ENCODE measurements around the gene HRH1.
"Not testable (repeated sequence)": the region's sequence is repeated elsewhere in the genome, so short reads cannot be mapped to it uniquely, and the experiment has no call there.

The HRH1 gene

DNA sequence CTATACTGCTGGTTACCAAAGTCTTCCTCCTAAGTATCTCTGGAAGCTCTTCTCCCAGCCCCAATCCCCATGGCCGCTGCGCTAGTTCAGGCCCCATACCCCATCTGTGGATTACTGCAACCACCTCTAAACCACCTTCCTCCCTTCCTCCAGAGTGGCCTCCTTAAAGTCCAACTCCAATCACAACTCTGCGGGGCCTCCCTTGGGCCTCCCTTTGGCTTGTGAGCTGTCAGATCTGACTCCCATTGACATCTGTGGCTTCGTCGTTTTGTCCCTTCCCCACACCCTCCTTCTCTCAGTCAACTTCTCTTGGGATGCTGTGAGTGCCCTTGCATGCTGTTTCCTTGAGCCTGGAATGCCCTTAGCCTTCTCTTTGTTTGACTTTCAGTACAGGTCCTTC, 9.3 kb upstream of the HRH1 start:
- no peak for DNase-seq

DNA sequence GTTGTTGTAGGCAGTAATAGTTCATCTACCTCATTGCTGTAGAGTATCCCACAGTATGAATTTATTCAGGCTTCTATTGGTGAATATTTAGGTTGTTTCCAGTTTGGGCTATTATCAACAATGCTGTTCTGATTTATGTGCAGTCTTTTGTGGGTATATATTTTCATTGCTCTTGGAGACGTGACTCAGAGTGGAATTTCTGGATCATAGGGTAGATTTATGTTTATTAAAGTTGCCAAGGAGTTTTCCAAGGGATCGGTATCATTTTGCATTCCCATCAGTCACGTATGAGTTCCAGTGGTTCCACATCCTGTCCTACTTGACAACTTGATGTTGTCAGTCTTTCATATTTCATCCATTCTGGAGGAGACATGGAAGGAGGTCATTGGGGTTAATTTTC, 8.4 kb upstream of the HRH1 start:
- no peak for DNase-seq

GRCh38 chr3:11146773-11147660, 7.3 kb upstream of the HRH1 start:
- no peak for DNase-seq

DNA sequence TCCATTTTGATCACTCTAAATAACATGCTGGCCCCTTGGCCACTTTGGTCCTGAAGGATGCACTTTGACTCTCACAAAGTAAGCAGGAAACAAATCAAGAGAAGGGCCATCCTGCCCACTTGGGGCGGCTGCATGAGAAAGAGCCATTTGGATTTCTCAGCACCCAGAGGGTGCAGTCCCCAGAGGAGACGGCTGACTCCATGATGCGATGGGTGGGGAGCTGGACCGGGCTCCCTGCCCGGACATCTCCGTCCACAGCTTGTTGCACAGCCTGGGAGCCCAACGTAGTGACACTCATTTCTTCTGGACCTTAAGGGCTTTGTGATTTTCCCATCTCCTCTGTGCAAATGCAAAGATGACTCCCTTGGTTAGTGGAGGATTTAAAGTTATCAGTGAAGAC, 4.0 kb upstream of the HRH1 start:
- DNase-seq = no peak

DNA sequence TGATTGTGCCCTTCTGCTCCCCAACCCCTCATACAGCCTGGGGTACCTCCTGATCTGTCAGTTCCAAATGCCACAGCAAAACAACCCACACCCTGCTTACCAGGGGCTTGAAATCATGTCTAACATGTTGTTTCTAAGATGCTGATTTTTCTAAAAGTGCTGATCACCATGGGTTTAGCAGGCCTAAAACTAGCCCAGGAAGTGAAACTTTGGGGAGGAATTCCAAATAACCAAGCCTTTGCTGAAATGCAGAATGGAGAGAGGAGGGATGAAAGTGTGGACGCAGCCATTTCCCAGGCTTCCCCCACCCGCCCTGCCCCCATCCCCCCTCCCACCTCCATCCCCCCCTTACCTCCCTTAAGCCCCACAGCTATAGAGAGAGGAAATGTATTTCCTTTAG, 2.0 kb upstream of the HRH1 start:
- DNase-seq = no peak

GRCh38 chr3:11154953-11155325, 646 bp downstream of the HRH1 start:
- no peak for DNase-seq

DNA sequence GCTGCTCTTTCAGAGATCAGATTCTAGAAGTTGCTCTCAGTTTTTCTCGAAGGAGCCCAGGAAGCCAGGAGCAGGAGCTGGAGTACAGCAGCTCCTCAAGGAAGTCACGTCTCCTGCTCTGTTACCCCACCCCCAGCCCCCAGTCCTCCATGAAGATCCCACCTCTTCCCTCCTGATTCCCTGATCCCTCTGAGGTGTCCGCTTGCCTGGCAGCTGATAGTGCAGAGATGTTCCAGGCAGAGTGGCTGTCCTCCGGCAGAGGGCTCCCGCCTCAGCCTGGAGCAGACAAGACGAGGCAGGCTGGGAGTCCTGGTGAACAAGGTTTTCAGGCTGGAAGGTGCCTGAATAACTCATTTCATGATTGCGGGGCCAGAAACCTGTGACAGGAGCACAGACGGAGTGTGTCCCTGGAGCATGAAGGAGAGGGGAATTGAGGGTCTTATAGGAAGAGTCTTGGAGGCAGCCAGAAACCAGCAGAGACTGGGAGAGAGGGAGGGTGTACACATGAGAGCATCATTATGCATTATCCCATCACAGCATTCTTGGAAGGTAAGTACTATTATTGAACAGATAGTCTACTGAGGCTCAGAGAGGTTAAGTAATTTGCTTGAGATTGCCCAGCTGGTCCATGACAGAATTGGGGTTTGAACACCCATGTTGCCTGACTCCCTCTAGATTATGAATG, 1.2 kb downstream of the HRH1 start:
- peak; percentile 8 to 22 for DNase-seq

GRCh38 chr3:11156026-11156410, 1.7 kb downstream of the HRH1 start:
- DNase-seq = no peak

- no peak for DNase-seq
Observed at GRCh38 chr3:11157421-11157820, 3.1 kb downstream of the HRH1 start.

- peak; percentile 14 to 35 for DNase-seq
Observed at GRCh38 chr3:11159421-11159904, 5.2 kb downstream of the HRH1 start.

DNA sequence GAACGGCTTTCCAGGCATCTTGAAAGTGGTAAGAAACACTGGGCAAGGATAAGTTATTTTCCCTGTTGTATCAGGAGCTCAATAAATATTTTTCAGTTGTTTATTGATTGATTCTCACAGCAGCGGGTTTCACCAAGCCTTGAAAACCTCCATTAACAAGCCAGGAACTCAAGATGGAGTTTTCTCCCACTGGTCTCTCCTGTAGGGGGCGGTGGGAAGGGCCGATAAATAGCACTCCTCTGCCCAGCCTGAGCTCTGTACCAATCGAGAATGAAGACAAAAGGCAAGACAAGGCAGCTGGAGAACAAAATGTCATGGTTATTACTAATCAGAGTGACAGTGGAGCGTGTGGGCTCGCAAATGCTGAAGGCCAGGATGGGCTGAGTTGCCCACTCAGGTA, 7.4 kb downstream of the HRH1 start:
- DNase-seq = no peak

- DNase-seq = no peak
Observed at GRCh38 chr3:11162401-11163345, 8.4 kb downstream of the HRH1 start.

GRCh38 chr3:11164607-11165006, 10.3 kb downstream of the HRH1 start:
- DNase-seq = no peak

DNA sequence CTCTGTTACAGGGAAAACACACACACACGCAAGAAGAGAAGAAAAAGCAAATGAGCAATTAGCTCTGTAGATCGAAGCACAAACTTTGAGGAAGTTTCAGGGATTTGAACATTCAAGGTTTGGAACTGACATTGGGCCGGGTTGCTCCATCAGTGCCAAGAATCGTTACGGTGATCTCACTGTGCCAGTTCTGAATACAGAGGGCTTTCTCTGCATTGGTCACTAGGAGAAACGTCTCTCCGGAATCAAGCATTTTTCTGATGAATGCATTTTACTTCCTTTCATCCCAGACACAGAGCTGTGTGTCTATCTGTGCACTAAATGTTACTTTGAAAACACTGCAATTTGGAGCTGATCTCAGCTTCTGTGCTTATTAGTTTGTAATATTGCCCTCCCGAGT, 11.2 kb downstream of the HRH1 start:
- DNase-seq = no peak

DNA sequence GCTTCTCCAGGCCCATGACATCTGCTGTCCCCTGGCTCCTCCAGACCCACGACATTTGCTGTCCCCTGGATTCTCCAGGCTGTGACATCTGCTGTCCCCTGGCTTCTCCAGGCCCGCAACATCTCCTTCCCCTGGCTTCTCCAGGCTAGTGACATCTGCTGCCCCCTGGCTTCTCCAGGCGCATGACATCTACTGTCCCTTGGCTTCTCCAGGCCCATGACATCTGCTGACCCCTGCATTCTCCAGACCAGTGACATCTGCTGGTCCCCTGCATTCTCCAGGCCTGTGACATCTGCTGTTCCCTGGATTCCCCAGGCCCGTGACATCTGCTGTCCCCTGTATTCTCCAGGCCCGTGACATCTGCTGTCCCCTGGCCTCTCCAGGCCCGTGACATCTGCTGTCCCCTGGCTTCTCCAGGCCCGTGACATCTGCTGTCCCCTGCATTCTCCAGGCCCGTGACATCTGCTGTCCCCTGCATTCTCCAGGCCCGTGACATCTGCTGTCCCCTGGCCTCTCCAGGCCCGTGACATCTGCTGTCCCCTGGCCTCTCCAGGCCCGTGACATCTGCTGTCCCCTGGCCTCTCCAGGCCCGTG, 12.6 kb downstream of the HRH1 start:
- not testable (repeated sequence) for DNase-seq

DNA sequence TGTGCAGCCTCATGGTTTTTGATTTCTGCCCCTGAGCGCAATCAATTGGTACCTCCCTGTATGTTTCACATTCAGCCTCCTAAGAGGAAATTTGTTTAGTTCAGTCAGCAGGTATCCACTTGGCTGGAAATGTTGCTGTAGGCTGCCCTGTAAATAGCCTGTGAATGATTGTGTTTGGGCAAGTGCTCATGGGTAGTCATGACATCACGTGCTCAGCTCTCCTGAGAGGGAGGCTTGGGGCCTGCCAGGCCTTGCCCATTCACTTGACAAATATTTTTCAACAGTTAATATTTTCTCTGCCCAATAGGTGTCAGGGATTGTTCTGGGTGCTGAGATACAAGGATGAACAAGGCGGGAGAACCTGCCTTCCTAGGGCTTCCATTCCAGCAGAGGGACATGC, 13.3 kb downstream of the HRH1 start:
- no peak for DNase-seq

DNA sequence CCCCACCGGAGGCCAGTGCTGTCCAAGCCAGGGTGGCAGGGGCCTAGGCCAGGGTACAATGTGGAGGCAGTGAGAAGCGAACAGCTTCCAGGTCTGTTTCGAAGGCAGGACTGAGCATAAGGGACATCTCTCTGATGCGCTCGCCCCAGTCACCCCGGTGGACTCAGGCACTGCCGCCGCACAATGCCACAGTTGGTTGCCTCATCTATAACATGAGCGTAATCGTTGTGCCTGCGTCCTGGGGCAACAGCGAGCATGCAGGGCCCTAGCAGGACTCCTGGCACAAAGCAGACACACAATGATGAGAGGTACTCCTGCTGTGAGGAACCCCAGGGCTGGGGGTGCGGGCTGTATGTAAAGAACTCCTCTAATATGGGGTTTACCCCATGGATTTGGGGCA, 14.1 kb downstream of the HRH1 start:
- no peak for DNase-seq

GRCh38 chr3:11168881-11169805, 14.8 kb downstream of the HRH1 start:
- no peak for DNase-seq

GRCh38 chr3:11170052-11170770, 15.9 kb downstream of the HRH1 start:
- DNase-seq = no peak

DNA sequence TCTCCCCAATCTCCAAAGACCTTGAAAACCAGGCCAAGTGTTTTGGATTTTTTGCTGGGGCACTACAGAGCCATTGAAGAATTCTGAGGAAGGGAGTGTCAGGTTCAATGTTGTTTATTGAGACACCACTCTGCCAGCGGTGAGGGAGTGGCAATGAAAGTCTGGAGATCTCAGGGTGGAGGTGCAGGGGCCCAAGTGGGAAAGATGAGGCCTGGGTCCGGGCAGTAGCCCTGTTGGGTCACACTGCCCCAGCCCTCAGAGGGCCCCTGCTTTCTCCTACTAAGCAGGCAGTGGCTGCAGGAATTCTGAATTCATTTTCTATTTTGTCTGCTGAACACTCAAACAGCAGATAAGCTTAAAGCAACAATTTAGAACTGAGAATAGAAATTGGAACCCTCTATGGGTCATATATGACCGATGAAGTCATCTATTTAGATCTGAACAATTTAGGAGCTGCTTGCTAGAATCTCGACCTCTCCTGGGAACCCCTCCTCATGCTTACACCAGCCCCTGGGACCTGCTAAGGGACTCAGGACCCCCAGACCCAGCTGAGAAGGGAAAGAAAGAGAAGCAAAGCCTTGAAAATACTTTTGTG, 17.9 kb downstream of the HRH1 start:
- no peak for DNase-seq
